ENCODE data around the gene DHX57.
"Not testable (repeated sequence)": the region's sequence is repeated elsewhere in the genome, so short reads cannot be mapped to it uniquely, and the experiment has no call there.

The DHX57 gene

DNA sequence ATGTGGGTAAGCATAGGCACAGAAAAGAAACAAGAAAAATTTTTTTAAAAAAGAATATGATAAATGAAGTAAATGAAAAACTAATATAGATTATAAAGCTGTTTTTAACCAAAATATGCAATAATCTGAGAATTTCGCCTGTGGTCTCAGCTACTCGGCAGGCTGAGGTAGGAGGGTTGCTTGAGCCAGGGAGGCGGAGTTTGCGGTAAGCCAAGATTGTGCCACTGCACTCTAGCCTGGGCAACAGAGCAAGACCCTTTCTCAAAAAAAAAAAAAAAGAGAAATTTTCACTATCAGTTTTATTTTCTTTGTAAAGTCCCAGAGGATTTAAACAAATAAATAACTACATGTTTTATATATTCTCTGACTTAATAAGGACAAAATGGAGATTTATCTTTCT is 47.3 kb downstream of the DHX57 start:
- peaks cover 14% of the 10 kb centered on the region for H3K36me3 ChIP-seq (ENCODE audit: control insufficient read depth, low read length)

GRCh38 chr2:38827539-38828145 is 48.1 kb downstream of the DHX57 start:
- not testable (repeated sequence) for H3K4me2 ChIP-seq (ENCODE audit: low read length); H3F3A ChIP-seq (ENCODE audit: control insufficient read depth, insufficient read depth); H3K27me3 ChIP-seq (ENCODE audit: control insufficient read depth, low read length); H4K20me1 ChIP-seq (ENCODE audit: control insufficient read depth, insufficient read depth, low read depth, low read length); H3K79me2 ChIP-seq (ENCODE audit: control insufficient read depth, low read length); H3K9me2 ChIP-seq (replicated peaks; ENCODE audit: control insufficient read depth, low read length); H3K4me1 ChIP-seq (ENCODE audit: control insufficient read depth, low read length); H3K4me3 ChIP-seq (ENCODE audit: low read length); H3K9me3 ChIP-seq (ENCODE audit: control insufficient read depth, insufficient read depth, low read length); H3K27ac ChIP-seq (ENCODE audit: low read depth, low read length)
- peaks cover 14% of the 10 kb centered on the region for H3K36me3 ChIP-seq (ENCODE audit: control insufficient read depth, low read length)

More for the DNA sequence above, 47.3 kb downstream of the DHX57 start:
- no peaks in the 10 kb centered on the region for H3K9me2 ChIP-seq (replicated peaks; ENCODE audit: control insufficient read depth, low read length)
- no peak for TF ChIP-seq EZH2phosphoT487 (IDR thresholded peaks at IDR 0.05; ENCODE audit: borderline replicate concordance, low read length)
- TF ChIP-seq, protein P1, sequence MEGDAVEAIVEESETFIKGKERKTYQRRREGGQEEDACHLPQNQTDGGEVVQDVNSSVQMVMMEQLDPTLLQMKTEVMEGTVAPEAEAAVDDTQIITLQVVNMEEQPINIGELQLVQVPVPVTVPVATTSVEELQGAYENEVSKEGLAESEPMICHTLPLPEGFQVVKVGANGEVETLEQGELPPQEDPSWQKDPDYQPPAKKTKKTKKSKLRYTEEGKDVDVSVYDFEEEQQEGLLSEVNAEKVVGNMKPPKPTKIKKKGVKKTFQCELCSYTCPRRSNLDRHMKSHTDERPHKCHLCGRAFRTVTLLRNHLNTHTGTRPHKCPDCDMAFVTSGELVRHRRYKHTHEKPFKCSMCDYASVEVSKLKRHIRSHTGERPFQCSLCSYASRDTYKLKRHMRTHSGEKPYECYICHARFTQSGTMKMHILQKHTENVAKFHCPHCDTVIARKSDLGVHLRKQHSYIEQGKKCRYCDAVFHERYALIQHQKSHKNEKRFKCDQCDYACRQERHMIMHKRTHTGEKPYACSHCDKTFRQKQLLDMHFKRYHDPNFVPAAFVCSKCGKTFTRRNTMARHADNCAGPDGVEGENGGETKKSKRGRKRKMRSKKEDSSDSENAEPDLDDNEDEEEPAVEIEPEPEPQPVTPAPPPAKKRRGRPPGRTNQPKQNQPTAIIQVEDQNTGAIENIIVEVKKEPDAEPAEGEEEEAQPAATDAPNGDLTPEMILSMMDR (IDR thresholded peaks at IDR 0.05; ENCODE audit: low read depth, low read length, poor library complexity, severe bottlenecking), result no peak
- no peaks in the 10 kb centered on the region for H3K79me2 ChIP-seq (ENCODE audit: control insufficient read depth, low read length)
- H3K9me3 ChIP-seq (ENCODE audit: control insufficient read depth, insufficient read depth, low read length), result no peaks in the 10 kb centered on the region
- H3K4me1 ChIP-seq (ENCODE audit: control insufficient read depth, low read length), result no peaks in the 10 kb centered on the region
- no peaks in the 10 kb centered on the region for H3F3A ChIP-seq (ENCODE audit: control insufficient read depth, insufficient read depth)
- H4K20me1 ChIP-seq (ENCODE audit: control insufficient read depth, insufficient read depth, low read depth, low read length), result no peaks in the 10 kb centered on the region
- no peak overlapping the region for H3K27ac ChIP-seq (ENCODE audit: low read depth, low read length)
- H3K4me2 ChIP-seq (ENCODE audit: low read length), result no peak overlapping the region
- no peaks in the 10 kb centered on the region for H3K27me3 ChIP-seq (ENCODE audit: control insufficient read depth, low read length)
- no peak overlapping the region for H3K4me3 ChIP-seq (ENCODE audit: low read length)

GRCh38 chr2:38825956-38826355 is 49.8 kb downstream of the DHX57 start:
- H3K9me3 ChIP-seq (ENCODE audit: control insufficient read depth, insufficient read depth, low read length), result no peaks in the 10 kb centered on the region
- H3K4me3 ChIP-seq (ENCODE audit: low read length), result no peak overlapping the region
- H3K79me2 ChIP-seq (ENCODE audit: control insufficient read depth, low read length), result no peaks in the 10 kb centered on the region
- no peaks in the 10 kb centered on the region for H4K20me1 ChIP-seq (ENCODE audit: control insufficient read depth, insufficient read depth, low read depth, low read length)
- no peaks in the 10 kb centered on the region for H3F3A ChIP-seq (ENCODE audit: control insufficient read depth, insufficient read depth)
- H3K27ac ChIP-seq (ENCODE audit: low read depth, low read length), result no peak overlapping the region
- TF ChIP-seq, protein P1 (IDR thresholded peaks at IDR 0.05; ENCODE audit: low read depth, low read length, poor library complexity, severe bottlenecking), result no peak
- no peak for TF ChIP-seq EZH2phosphoT487 (IDR thresholded peaks at IDR 0.05; ENCODE audit: borderline replicate concordance, low read length)
- H3K9me2 ChIP-seq (replicated peaks; ENCODE audit: control insufficient read depth, low read length), result no peaks in the 10 kb centered on the region
- no peaks in the 10 kb centered on the region for H3K27me3 ChIP-seq (ENCODE audit: control insufficient read depth, low read length)
- no peaks in the 10 kb centered on the region for H3K4me1 ChIP-seq (ENCODE audit: control insufficient read depth, low read length)
- H3K4me2 ChIP-seq (ENCODE audit: low read length), result no peak overlapping the region
- peaks cover 14% of the 10 kb centered on the region for H3K36me3 ChIP-seq (ENCODE audit: control insufficient read depth, low read length)

- no peak overlapping the region for H3K4me2 ChIP-seq (ENCODE audit: low read length)
- TF ChIP-seq, protein P1 (IDR thresholded peaks at IDR 0.05; ENCODE audit: low read depth, low read length, poor library complexity, severe bottlenecking), result no peak
- no peak for TF ChIP-seq EZH2phosphoT487 (IDR thresholded peaks at IDR 0.05; ENCODE audit: borderline replicate concordance, low read length)
- no peak overlapping the region for H3K4me3 ChIP-seq (ENCODE audit: low read length)
- H3K36me3 ChIP-seq (ENCODE audit: control insufficient read depth, low read length), result peaks cover 14% of the 10 kb centered on the region
- H3K4me1 ChIP-seq (ENCODE audit: control insufficient read depth, low read length), result no peaks in the 10 kb centered on the region
- H3K27me3 ChIP-seq (ENCODE audit: control insufficient read depth, low read length), result no peaks in the 10 kb centered on the region
- H3K9me2 ChIP-seq (replicated peaks; ENCODE audit: control insufficient read depth, low read length), result no peaks in the 10 kb centered on the region
- H3K9me3 ChIP-seq (ENCODE audit: control insufficient read depth, insufficient read depth, low read length), result no peaks in the 10 kb centered on the region
- H4K20me1 ChIP-seq (ENCODE audit: control insufficient read depth, insufficient read depth, low read depth, low read length), result no peaks in the 10 kb centered on the region
- no peaks in the 10 kb centered on the region for H3F3A ChIP-seq (ENCODE audit: control insufficient read depth, insufficient read depth)
- H3K27ac ChIP-seq (ENCODE audit: low read depth, low read length), result no peak overlapping the region
- no peaks in the 10 kb centered on the region for H3K79me2 ChIP-seq (ENCODE audit: control insufficient read depth, low read length)
These were observed 50.8 kb downstream of the DHX57 start for GRCh38 chr2:38824906-38825305.
